Duodenal mucosa (tissue), 2 donors: ENCODE measurements around the gene BCL10.

Experiments
- H3K27ac ChIP-seq: one replicate; pipeline ENCODE4 v1.7.0; 2013; ENCODE audit warnings: low read depth, low read length
- H3K27me3 ChIP-seq, 2 donors: one replicate each; pipeline ENCODE4 v1.7.0; 2013; ENCODE audit warnings: low read length in 2 of 2, control low read depth in 1 of 2; ENCODE audit not compliant: insufficient read depth in 2 of 2, control insufficient read depth in 1 of 2
- H3K36me3 ChIP-seq, 2 donors: one replicate each; pipeline ENCODE4 v1.7.0; 2013; ENCODE audit warnings: low read length in 2 of 2, control low read depth in 1 of 2; ENCODE audit not compliant: insufficient read depth in 2 of 2, control insufficient read depth in 1 of 2
- H3K4me1 ChIP-seq, 2 donors: one replicate each; pipeline ENCODE4 v1.7.0; 2013; ENCODE audit warnings: low read length in 2 of 2, control low read depth in 1 of 2; ENCODE audit not compliant: insufficient read depth in 2 of 2, control insufficient read depth in 1 of 2
- H3K4me3 ChIP-seq, 2 donors: one replicate each; pipeline ENCODE4 v1.7.0; 2013; ENCODE audit warnings: low read length in 2 of 2, low read depth in 1 of 2
- H3K9ac ChIP-seq, 2 donors: one replicate each; pipeline ENCODE4 v1.7.0; 2013; ENCODE audit warnings: low read length in 2 of 2, low read depth in 1 of 2
- H3K9me3 ChIP-seq, 2 donors: one replicate each; pipeline ENCODE4 v1.7.0; 2013; ENCODE audit warnings: low read length in 2 of 2, control low read depth in 1 of 2; ENCODE audit not compliant: control insufficient read depth in 1 of 2

Gene BCL10

GRCh38 chr1:85276215-85276977 is at the start of gene BCL10:
TSS of gene BCL10 (minus strand) at chr1:85276632. CDS start at chr1:85276352, 280 bp downstream.
- Histone ChIP-seq H3K36me3 (peaks cover 0 to 3% of the 10 kb centered on the region in 2 donors), H3K4me3 (peak within 1 kb of the TSS; percentile 99 to 100), H3K4me1 (peaks cover 28 to 40% of the 10 kb centered on the region in 2 donors), H3K9ac (peak within 1 kb of the TSS; percentile 99 to 100), H3K27me3 (no peaks in the 10 kb centered on the region), H3K9me3 (no peaks in the 10 kb centered on the region), H3K27ac (peak within 1 kb of the TSS; percentile 99)

GRCh38 chr1:85325920-85326319 is 49.5 kb upstream of the BCL10 start:
- Histone ChIP-seq H3K4me3 (no peak overlapping the region), H3K27ac (no peak overlapping the region), H3K9me3 (no peaks in the 10 kb centered on the region), H3K36me3 (peaks cover 0 to 6% of the 10 kb centered on the region in 2 donors), H3K4me1 (peaks cover 6 to 19% of the 10 kb centered on the region in 2 donors), H3K9ac (no peak overlapping the region), H3K27me3 (no peaks in the 10 kb centered on the region)

- no peak overlapping the region for H3K27ac ChIP-seq
- H3K9me3 ChIP-seq, result no peaks in the 10 kb centered on the region
- peaks cover 8 to 11% of the 10 kb centered on the region in 2 donors for H3K36me3 ChIP-seq
- no peak overlapping the region for H3K4me3 ChIP-seq
- H3K4me1 ChIP-seq, result peaks cover 4 to 6% of the 10 kb centered on the region in 2 donors
- H3K27me3 ChIP-seq, result no peaks in the 10 kb centered on the region
- no peak overlapping the region for H3K9ac ChIP-seq
Measured at GRCh38 chr1:85323770-85324169, 47.3 kb upstream of the BCL10 start.

- no peak overlapping the region for H3K4me3 ChIP-seq
- peaks cover 4 to 6% of the 10 kb centered on the region in 2 donors for H3K4me1 ChIP-seq
- no peaks in the 10 kb centered on the region for H3K9me3 ChIP-seq
- H3K27ac ChIP-seq, result no peak overlapping the region
- no peaks in the 10 kb centered on the region for H3K27me3 ChIP-seq
- no peak overlapping the region for H3K9ac ChIP-seq
- peaks cover 8 to 11% of the 10 kb centered on the region in 2 donors for H3K36me3 ChIP-seq
Measured at GRCh38 chr1:85322655-85323054, 46.2 kb upstream of the BCL10 start.

- Histone ChIP-seq H3K4me1 (peaks cover 4% of the 10 kb centered on the region in 2 donors), H3K36me3 (peaks cover 8 to 17% of the 10 kb centered on the region in 2 donors), H3K27ac (no peak overlapping the region), H3K9me3 (no peaks in the 10 kb centered on the region), H3K27me3 (no peaks in the 10 kb centered on the region), H3K4me3 (no peak overlapping the region), H3K9ac (no peak overlapping the region)
Measured at GRCh38 chr1:85321237-85321964, 45.0 kb upstream of the BCL10 start.

GRCh38 chr1:85320371-85321131 is 44.1 kb upstream of the BCL10 start:
- Histone ChIP-seq H3K27ac (peak overlapping the region; percentile 2), H3K27me3 (no peaks in the 10 kb centered on the region), H3K9me3 (no peaks in the 10 kb centered on the region), H3K9ac (no peak overlapping the region), H3K4me3 (no peak overlapping the region), H3K36me3 (peaks cover 8 to 19% of the 10 kb centered on the region in 2 donors), H3K4me1 (peaks cover 0 to under 1% of the 10 kb centered on the region in 2 donors)

- Histone ChIP-seq H3K4me3 (no peak overlapping the region), H3K4me1 (no peaks in the 10 kb centered on the region), H3K9ac (no peak overlapping the region), H3K9me3 (no peaks in the 10 kb centered on the region), H3K27ac (no peak overlapping the region), H3K27me3 (no peaks in the 10 kb centered on the region), H3K36me3 (peaks cover 8 to 19% of the 10 kb centered on the region in 2 donors)
Measured at GRCh38 chr1:85319931-85320330, 43.5 kb upstream of the BCL10 start.

- H3K9ac ChIP-seq, result no peak overlapping the region
- no peak overlapping the region for H3K27ac ChIP-seq
- H3K36me3 ChIP-seq, result peaks cover 8 to 19% of the 10 kb centered on the region in 2 donors
- no peak overlapping the region for H3K4me3 ChIP-seq
- no peaks in the 10 kb centered on the region for H3K4me1 ChIP-seq
- H3K9me3 ChIP-seq, result no peaks in the 10 kb centered on the region
- H3K27me3 ChIP-seq, result no peaks in the 10 kb centered on the region
Measured at GRCh38 chr1:85319491-85319890, 43.1 kb upstream of the BCL10 start.

GRCh38 chr1:85318217-85318616 is 41.8 kb upstream of the BCL10 start:
- Histone ChIP-seq H3K36me3 (peaks cover 8 to 15% of the 10 kb centered on the region in 2 donors), H3K9ac (no peak overlapping the region), H3K27ac (no peak overlapping the region), H3K27me3 (no peaks in the 10 kb centered on the region), H3K4me1 (no peaks in the 10 kb centered on the region), H3K4me3 (no peak overlapping the region), H3K9me3 (no peaks in the 10 kb centered on the region)

- Histone ChIP-seq H3K27me3 (no peaks in the 10 kb centered on the region), H3K36me3 (peaks cover 8 to 13% of the 10 kb centered on the region in 2 donors), H3K4me3 (no peak overlapping the region), H3K27ac (no peak overlapping the region), H3K9ac (no peak overlapping the region), H3K9me3 (no peaks in the 10 kb centered on the region), H3K4me1 (no peaks in the 10 kb centered on the region)
Measured at GRCh38 chr1:85317560-85317959, 41.1 kb upstream of the BCL10 start.
